ENCODE results near the gene KIF17.
"Not testable (repeated sequence)": the region's sequence is repeated elsewhere in the genome, so short reads cannot be mapped to it uniquely, and the experiment has no call there.

Gene KIF17

GRCh38 chr1:20721117-20722061 is 3.6 kb upstream of the KIF17 start:
- no peaks in the 10 kb centered on the region for H3K9me3 Mint-ChIP-seq
- no peak overlapping the region for H3K4me3 Mint-ChIP-seq
- DNase-seq (no peak), ATAC-seq (no peak)
- no peak overlapping the region for H3K27ac Mint-ChIP-seq
- peaks cover 17% of the 10 kb centered on the region for H3K4me1 Mint-ChIP-seq
- H3K27me3 Mint-ChIP-seq, result peaks cover 39% of the 10 kb centered on the region

DNA sequence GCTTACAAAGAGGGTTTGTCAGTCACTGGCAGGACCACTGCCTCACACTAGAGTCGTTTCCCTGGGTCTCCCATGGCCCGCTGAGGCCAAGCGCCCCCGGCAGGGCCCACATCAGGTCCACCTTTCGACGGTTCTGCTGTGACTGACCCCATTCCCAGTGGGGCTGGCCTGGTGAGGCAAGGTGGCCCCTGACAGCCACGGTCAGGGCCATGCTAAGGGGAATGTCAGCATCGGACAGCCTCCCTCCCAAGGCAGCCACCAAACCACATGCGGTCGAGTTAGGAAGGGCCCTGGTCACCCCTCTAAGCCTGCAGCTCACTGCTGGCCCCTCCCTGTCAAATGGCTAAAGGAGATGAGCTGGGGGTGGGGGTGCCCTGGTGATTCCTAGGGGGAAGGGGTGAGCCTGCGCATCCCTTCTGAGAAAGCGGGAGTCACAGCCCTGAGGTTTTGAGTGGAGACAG is 2.9 kb upstream of the KIF17 start:
- no peak overlapping the region for H3K4me3 Mint-ChIP-seq
- DNase-seq (no peak), ATAC-seq (no peak)
- peaks cover 46% of the 10 kb centered on the region for H3K27me3 Mint-ChIP-seq
- H3K27ac Mint-ChIP-seq, result no peak overlapping the region
- H3K9me3 Mint-ChIP-seq, result no peaks in the 10 kb centered on the region
- H3K4me1 Mint-ChIP-seq, result peaks cover 21% of the 10 kb centered on the region

GRCh38 chr1:20719871-20720620 is 2.2 kb upstream of the KIF17 start:
- H3K27me3 Mint-ChIP-seq, result peaks cover 52% of the 10 kb centered on the region
- H3K9me3 Mint-ChIP-seq, result no peaks in the 10 kb centered on the region
- no peak for ATAC-seq
- H3K4me3 Mint-ChIP-seq, result no peak overlapping the region
- peaks cover 21% of the 10 kb centered on the region for H3K4me1 Mint-ChIP-seq
- no peak overlapping the region for H3K27ac Mint-ChIP-seq
- no peak for DNase-seq

DNA sequence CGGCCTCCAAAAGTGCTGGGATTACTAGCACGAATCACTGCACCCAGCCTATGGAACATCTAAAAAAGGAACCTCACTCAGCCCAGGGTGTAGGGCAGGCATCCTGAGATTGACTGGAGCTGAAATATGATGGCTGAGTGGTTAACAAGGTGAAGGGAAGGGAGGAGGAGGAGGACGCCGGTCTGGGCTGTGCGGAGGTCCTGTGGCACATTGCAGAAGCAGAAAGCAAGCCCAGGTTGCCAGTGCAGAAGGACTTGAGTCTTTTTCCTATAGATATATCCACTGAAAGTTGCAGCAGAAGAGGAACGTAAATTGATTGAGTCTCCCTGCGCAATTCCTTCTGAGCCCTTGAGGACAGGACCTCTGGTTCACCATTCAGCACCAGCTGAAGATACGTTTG is 1.5 kb upstream of the KIF17 start:
- no peak overlapping the region for H3K27ac Mint-ChIP-seq
- ATAC-seq, result no peak
- DNase-seq, result no peak

DNA sequence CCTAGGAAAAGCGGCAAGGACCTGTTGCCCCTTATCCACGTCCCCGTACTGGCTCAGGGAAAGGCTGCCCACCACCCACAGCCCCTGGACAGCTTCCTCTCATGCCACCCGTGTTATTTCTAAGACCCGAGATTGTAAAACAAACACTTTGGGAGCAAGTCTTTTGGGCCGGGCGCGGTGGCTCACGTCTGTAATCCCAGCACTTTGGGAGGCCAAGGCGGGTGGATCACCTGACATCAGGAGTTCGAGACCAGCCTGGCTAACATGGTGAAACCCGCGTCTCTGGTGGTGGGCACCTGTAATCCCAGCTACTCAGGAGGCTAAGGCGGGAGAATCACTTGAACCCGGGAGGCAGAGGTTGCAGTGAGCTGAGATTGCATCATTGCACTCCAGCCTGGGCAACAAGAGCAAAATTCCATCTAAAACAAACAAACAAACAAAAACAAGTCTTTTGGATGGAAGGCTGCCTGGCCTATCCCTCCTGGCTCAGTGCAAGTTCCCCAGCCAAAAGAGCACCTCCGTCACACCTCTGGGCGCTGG is 606 bp upstream of the KIF17 start:
- Mint-ChIP-seq H3K27me3 (peaks cover 57% of the 10 kb centered on the region), H3K4me3 (peak overlapping the region; percentile 68 to 78), H3K4me1 (peaks cover 21% of the 10 kb centered on the region)
- not testable (repeated sequence) for ATAC-seq, H3K27ac Mint-ChIP-seq, DNase-seq, H3K9me3 Mint-ChIP-seq

More for the DNA sequence above, 1.5 kb upstream of the KIF17 start:
- Mint-ChIP-seq H3K27me3 (peaks cover 57% of the 10 kb centered on the region), H3K4me1 (peaks cover 21% of the 10 kb centered on the region), H3K4me3 (no peak overlapping the region), H3K9me3 (no peaks in the 10 kb centered on the region)

DNA sequence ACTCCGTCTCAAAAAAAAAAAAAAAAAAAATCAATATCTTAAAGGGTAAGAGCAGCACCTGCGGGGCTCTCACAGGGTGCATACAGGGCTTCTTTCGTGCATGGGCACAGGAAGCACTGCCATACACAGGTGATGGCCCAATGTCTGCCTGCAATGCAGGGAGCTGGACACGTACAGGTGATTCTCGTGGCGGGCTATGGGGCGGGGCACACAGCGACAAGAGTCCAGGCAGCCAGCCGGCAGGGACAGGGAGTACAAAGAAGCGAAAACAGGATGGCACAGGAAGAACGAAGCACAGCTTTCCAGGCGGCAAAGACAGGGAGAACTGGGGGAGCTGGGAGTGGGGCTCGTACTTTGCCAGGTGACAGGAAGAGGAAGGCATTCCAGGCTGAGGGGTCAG is 1.6 kb downstream of the KIF17 start:
- Mint-ChIP-seq H3K4me1 (peaks cover 21% of the 10 kb centered on the region), H3K4me3 (peak overlapping the region; percentile 8 to 9), H3K27ac (no peak overlapping the region), H3K9me3 (no peaks in the 10 kb centered on the region), H3K27me3 (peaks cover 57% of the 10 kb centered on the region)
- ATAC-seq (no peak), DNase-seq (no peak)

GRCh38 chr1:20715406-20715805 is 2.4 kb downstream of the KIF17 start:
- H3K4me3 Mint-ChIP-seq, result no peak overlapping the region
- no peak for ATAC-seq

GRCh38 chr1:20713440-20713839 is 4.4 kb downstream of the KIF17 start:
- Mint-ChIP-seq H3K9me3 (no peaks in the 10 kb centered on the region), H3K4me3 (no peak overlapping the region), H3K27ac (no peak overlapping the region), H3K4me1 (peaks cover 16% of the 10 kb centered on the region), H3K27me3 (peaks cover 38% of the 10 kb centered on the region)
- ATAC-seq (no peak), DNase-seq (no peak)

More at GRCh38 chr1:20715406-20715805, 2.4 kb downstream of the KIF17 start:
- Mint-ChIP-seq H3K27me3 (peaks cover 55% of the 10 kb centered on the region), H3K27ac (no peak overlapping the region), H3K9me3 (no peaks in the 10 kb centered on the region), H3K4me1 (peaks cover 21% of the 10 kb centered on the region)
- no peak for DNase-seq

DNA sequence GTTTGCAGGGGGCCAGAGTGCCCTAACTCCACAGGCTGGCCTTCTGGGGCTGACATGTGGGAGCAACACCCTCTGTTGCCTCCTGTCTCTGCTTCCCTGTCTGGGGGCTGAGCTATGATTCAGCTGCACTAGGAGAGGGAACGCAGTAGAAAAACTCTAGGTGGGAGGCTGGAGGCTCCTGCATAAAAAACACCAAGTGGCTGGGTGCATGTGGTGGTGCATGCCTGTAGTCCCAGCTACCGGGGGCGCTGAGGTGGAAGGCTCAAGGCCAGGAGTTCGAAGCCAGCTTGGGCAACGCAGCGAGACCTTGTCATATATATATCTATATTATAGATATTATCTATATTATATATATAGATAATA is 5.6 kb downstream of the KIF17 start:
- Mint-ChIP-seq H3K4me1 (peaks cover 10% of the 10 kb centered on the region), H3K4me3 (no peak overlapping the region), H3K27me3 (peaks cover 27% of the 10 kb centered on the region), H3K27ac (no peak overlapping the region), H3K9me3 (no peaks in the 10 kb centered on the region)
- ATAC-seq (no peak), DNase-seq (no peak)

DNA sequence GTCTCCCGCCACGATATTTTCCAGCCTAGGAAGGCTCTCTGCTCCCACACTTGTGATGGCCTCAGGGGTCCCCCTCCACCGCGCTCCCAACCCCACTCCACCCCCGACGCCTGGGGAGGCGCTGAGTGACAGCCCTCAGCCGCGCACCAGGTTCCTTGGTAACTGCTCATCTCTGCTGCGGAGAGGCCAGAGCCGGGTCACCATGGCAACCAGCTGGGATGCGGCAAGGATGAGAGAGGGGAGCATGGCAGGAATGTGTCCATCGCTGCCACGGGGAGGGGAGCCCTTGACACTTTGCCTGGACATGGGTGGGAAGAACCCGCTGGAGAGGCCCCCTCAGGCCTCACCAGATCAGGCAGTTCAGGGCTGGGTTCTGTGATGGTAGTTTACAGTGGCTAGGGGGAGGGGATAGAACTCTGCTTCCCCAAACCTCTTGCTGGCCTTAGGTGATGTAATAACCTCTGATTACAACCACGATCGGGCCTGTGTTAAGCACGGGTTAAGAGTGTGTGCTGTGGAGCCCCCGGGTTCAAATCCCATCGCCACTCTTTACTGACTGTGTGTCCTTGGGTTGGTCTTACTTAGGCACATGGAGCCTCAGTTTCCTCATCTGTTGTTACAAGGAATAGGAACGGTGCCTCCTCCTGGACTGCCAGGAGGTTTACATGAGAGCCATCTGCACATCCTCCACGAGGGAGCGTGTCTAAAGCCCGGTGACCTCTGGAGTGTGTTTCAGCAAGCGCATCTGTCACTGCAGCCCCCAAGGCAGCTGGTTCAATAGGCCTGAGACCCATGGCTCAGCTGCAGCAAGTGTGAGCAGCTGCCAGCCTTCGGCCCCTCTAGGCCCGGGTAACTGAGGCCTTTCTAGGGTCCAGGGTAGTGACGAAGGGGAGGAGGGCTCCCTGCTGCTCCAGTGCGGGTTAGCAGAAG is 6.3 kb downstream of the KIF17 start:
- ATAC-seq, result peak; percentile 61
- no peak for DNase-seq
- Mint-ChIP-seq H3K4me1 (peaks cover 6% of the 10 kb centered on the region), H3K27ac (no peak overlapping the region), H3K9me3 (no peaks in the 10 kb centered on the region), H3K27me3 (peaks cover 20% of the 10 kb centered on the region), H3K4me3 (no peak overlapping the region)

GRCh38 chr1:20710469-20711284 is 7.1 kb downstream of the KIF17 start:
- no peak for DNase-seq
- Mint-ChIP-seq H3K27ac (no peak overlapping the region), H3K4me3 (no peak overlapping the region), H3K9me3 (no peaks in the 10 kb centered on the region), H3K4me1 (no peaks in the 10 kb centered on the region), H3K27me3 (peaks cover 11% of the 10 kb centered on the region)
- ATAC-seq, result no peak

DNA sequence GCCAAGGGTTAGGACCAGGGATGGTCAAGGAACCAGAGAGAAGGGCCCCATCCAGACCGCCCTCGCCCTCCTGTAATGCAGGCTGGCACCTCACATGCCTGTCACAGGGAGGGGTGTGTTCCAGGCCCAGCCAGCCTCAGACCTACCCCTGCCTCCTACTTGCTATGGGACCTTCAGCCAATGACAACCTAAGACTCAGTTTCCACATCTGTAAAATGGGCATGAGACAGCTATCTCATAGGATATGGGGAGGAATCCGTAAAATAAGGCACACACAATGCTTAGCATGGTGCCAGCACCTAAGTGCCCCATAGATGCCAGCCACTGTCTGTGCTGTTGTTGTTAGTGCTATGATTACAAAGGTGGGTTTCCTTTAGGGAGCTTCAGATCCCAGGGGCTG is 7.9 kb downstream of the KIF17 start:
- H3K4me1 Mint-ChIP-seq, result no peaks in the 10 kb centered on the region
- H3K27me3 Mint-ChIP-seq, result peaks cover 3% of the 10 kb centered on the region
- H3K4me3 Mint-ChIP-seq, result no peak overlapping the region
- DNase-seq (no peak), ATAC-seq (no peak)
- no peak overlapping the region for H3K27ac Mint-ChIP-seq
- H3K9me3 Mint-ChIP-seq, result no peaks in the 10 kb centered on the region

GRCh38 chr1:20708891-20709290 is 8.9 kb downstream of the KIF17 start:
- no peaks in the 10 kb centered on the region for H3K9me3 Mint-ChIP-seq
- DNase-seq (no peak), ATAC-seq (no peak)
- H3K4me3 Mint-ChIP-seq, result no peak overlapping the region
- no peaks in the 10 kb centered on the region for H3K27me3 Mint-ChIP-seq
- no peak overlapping the region for H3K27ac Mint-ChIP-seq
- no peaks in the 10 kb centered on the region for H3K4me1 Mint-ChIP-seq

- no peaks in the 10 kb centered on the region for H3K4me1 Mint-ChIP-seq
- DNase-seq, result no peak
- no peak overlapping the region for H3K4me3 Mint-ChIP-seq
- no peak overlapping the region for H3K27ac Mint-ChIP-seq
- no peaks in the 10 kb centered on the region for H3K27me3 Mint-ChIP-seq
- ATAC-seq, result no peak
- no peaks in the 10 kb centered on the region for H3K9me3 Mint-ChIP-seq
Observed at GRCh38 chr1:20708057-20708456, 9.8 kb downstream of the KIF17 start.

Data from stimulated activated naive CD8-positive, alpha-beta T cell treated with anti-CD3 and anti-CD28 coated beads, Interleukin-15, amount 100 ng/mL, for 72 hours (primary cell).